ENCODE results near the gene KCNMB2.
"Not testable (repeated sequence)": the region's sequence is repeated elsewhere in the genome, so short reads cannot be mapped to it uniquely, and the experiment has no call there.

KCNMB2 gene

GRCh38 chr3:178686826-178687225, 150.6 kb downstream of the KCNMB2 start:
- DNase-seq (ENCODE audit: low read depth in 3 of 3, low spot score in 1 of 3) = no peak

- no peak for DNase-seq (ENCODE audit: low read depth in 3 of 3, low spot score in 1 of 3)
Measured at GRCh38 chr3:178690571-178690970, 154.3 kb downstream of the KCNMB2 start.

GRCh38 chr3:178699364-178699763, 163.1 kb downstream of the KCNMB2 start:
- DNase-seq (ENCODE audit: low read depth in 3 of 3, low spot score in 1 of 3) = no peak

- no peak for DNase-seq (ENCODE audit: low read depth in 3 of 3, low spot score in 1 of 3)
Measured at GRCh38 chr3:178699810-178700209, 163.6 kb downstream of the KCNMB2 start.

- DNase-seq (ENCODE audit: low read depth in 3 of 3, low spot score in 1 of 3) = no peak
Measured at GRCh38 chr3:178703268-178703975, 167.2 kb downstream of the KCNMB2 start.

- no peak for DNase-seq (ENCODE audit: low read depth in 3 of 3, low spot score in 1 of 3)
Measured at GRCh38 chr3:178705925-178706324, 169.7 kb downstream of the KCNMB2 start.

GRCh38 chr3:178706411-178706810, 170.2 kb downstream of the KCNMB2 start:
- DNase-seq (ENCODE audit: low read depth in 3 of 3, low spot score in 1 of 3) = no peak

- DNase-seq (ENCODE audit: low read depth in 3 of 3, low spot score in 1 of 3) = no peak
Measured at GRCh38 chr3:178707311-178708031, 171.2 kb downstream of the KCNMB2 start.

- DNase-seq (ENCODE audit: low read depth in 3 of 3, low spot score in 1 of 3) = no peak
Measured at GRCh38 chr3:178709051-178709450, 172.8 kb downstream of the KCNMB2 start.

GRCh38 chr3:178711753-178712152, 175.5 kb downstream of the KCNMB2 start:
- no peak for DNase-seq (ENCODE audit: low read depth in 3 of 3, low spot score in 1 of 3)

GRCh38 chr3:178712247-178712646, 176.0 kb downstream of the KCNMB2 start:
- DNase-seq (ENCODE audit: low read depth in 3 of 3, low spot score in 1 of 3) = no peak

- DNase-seq (ENCODE audit: low read depth in 3 of 3, low spot score in 1 of 3) = no peak
Measured at GRCh38 chr3:178714925-178715832, 178.9 kb downstream of the KCNMB2 start.

- no peak for DNase-seq (ENCODE audit: low read depth in 3 of 3, low spot score in 1 of 3)
Measured at GRCh38 chr3:178718995-178719635, 182.9 kb downstream of the KCNMB2 start.

GRCh38 chr3:178732824-178733223, 196.6 kb downstream of the KCNMB2 start:
- no peak for DNase-seq (ENCODE audit: low read depth in 3 of 3, low spot score in 1 of 3)

- no peak for DNase-seq (ENCODE audit: low read depth in 3 of 3, low spot score in 1 of 3)
Measured at GRCh38 chr3:178735032-178735674, 198.9 kb downstream of the KCNMB2 start.

- DNase-seq (ENCODE audit: low read depth in 3 of 3, low spot score in 1 of 3) = no peak
Measured at GRCh38 chr3:178736300-178736699, 200.1 kb downstream of the KCNMB2 start.

- DNase-seq (ENCODE audit: low read depth in 3 of 3, low spot score in 1 of 3) = no peak
Measured at GRCh38 chr3:178739720-178740119, 203.5 kb downstream of the KCNMB2 start.

GRCh38 chr3:178741020-178741419, 204.8 kb downstream of the KCNMB2 start:
- DNase-seq (ENCODE audit: low read depth in 3 of 3, low spot score in 1 of 3) = no peak

GRCh38 chr3:178743297-178743696, 207.1 kb downstream of the KCNMB2 start:
- DNase-seq (ENCODE audit: low read depth in 3 of 3, low spot score in 1 of 3) = no peak

GRCh38 chr3:178745861-178746655, 209.8 kb downstream of the KCNMB2 start:
- DNase-seq (ENCODE audit: low read depth in 3 of 3, low spot score in 1 of 3) = not testable (repeated sequence)
